ENCODE results near the gene SASS6. TPM values are rescaled to one million over a fixed set of nuclear protein-coding genes. Genes with fewer than 3 reads are reported as not detected.

The SASS6 gene
- total RNA-seq, 1 donor from 2014 or later = 7.0 TPM

- Histone ChIP-seq H3K36me3 (peaks cover 0 to under 1% of the 10 kb centered on the region in 2 donors), H3K4me1 (peaks cover 0 to 12% of the 10 kb centered on the region in 2 donors), H3K27ac (no peak overlapping the region), H3K9me3 (no peaks in the 10 kb centered on the region), H3K4me3 (peak overlapping the region in 1 of 2 donors; percentile 80), H3K27me3 (no peaks in the 10 kb centered on the region)
- intact Hi-C loops (cut with DNase I) = loop anchor here (2.0 to 5.0 kb wide), 8 partner anchors 93 to 763 kb away; partner anchors contain the start of genes AGL, DBT, EXTL2 and RTCA
- TF ChIP-seq, protein P1, sequence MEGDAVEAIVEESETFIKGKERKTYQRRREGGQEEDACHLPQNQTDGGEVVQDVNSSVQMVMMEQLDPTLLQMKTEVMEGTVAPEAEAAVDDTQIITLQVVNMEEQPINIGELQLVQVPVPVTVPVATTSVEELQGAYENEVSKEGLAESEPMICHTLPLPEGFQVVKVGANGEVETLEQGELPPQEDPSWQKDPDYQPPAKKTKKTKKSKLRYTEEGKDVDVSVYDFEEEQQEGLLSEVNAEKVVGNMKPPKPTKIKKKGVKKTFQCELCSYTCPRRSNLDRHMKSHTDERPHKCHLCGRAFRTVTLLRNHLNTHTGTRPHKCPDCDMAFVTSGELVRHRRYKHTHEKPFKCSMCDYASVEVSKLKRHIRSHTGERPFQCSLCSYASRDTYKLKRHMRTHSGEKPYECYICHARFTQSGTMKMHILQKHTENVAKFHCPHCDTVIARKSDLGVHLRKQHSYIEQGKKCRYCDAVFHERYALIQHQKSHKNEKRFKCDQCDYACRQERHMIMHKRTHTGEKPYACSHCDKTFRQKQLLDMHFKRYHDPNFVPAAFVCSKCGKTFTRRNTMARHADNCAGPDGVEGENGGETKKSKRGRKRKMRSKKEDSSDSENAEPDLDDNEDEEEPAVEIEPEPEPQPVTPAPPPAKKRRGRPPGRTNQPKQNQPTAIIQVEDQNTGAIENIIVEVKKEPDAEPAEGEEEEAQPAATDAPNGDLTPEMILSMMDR (IDR thresholded peaks at IDR 0.05) = no peak
- DNase-seq (ENCODE audit: low spot score in 2 of 2) = no peak
These were observed 1.1 kb downstream of the SASS6 start for GRCh38 chr1:100131623-100132022.

DNA sequence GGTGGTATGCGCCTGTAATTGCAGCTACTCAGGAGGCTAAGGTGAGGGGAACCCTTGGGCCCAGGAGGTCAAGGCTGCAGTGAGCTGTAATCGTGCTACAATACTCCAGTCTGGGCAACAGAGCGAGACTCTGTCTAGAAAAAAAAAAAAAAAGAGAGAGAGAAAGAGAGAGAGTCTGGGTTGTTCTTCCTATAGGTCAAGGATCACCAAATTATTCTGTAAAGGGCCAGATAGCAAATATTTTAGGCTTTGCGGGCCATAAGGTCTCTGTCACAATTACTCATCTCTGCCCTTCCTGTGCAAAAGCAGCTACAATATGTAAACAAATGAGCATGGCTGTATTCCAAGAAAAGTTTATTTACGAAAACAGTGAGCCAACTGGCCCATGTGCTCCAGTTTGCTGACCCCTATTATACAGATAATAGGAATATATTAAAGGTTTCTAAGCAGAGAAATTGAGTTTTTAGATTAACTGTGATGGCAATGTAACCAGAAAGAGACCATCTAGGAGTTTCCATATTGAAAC, 2.1 kb downstream of the SASS6 start:
- no peaks in the 10 kb centered on the region for H3K27me3 ChIP-seq
- intact Hi-C loops (cut with DNase I) = loop anchor here (5.0 kb wide), 3 partner anchors 117 to 278 kb away; partner anchors contain the start of genes AGL, DBT and SLC35A3
- no peak overlapping the region for H3K27ac ChIP-seq
- TF ChIP-seq, protein P1 (IDR thresholded peaks at IDR 0.05) = no peak
- H3K4me3 ChIP-seq = no peak overlapping the region
- H3K36me3 ChIP-seq = no peaks in the 10 kb centered on the region
- peaks cover 0 to 11% of the 10 kb centered on the region in 2 donors for H3K4me1 ChIP-seq
- no peak for DNase-seq (ENCODE audit: low spot score in 2 of 2)
- no peaks in the 10 kb centered on the region for H3K9me3 ChIP-seq

DNA sequence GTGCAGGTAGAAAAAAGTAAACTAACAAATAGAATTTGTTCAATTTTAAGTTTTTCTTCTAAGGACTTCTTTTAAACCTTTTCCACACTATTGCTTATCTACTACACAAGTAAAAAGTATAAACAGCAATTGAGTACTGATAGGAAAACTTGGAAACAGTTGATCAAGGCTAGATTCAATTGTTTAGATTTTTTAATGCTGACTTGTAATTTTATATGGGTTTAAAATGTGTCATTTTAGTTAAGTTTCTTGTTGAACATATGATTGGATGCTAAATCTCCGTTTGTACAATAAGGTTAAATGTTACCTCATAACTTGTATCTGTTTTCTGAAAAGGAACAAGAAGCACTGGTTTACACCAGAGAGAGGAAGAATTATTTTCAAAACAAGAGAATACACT, 5.5 kb downstream of the SASS6 start:
- TF ChIP-seq, protein P1 (IDR thresholded peaks at IDR 0.05) = no peak
- Histone ChIP-seq H3K9me3 (no peaks in the 10 kb centered on the region), H3K4me1 (no peaks in the 10 kb centered on the region), H3K27me3 (no peaks in the 10 kb centered on the region), H3K36me3 (no peaks in the 10 kb centered on the region), H3K4me3 (no peak overlapping the region), H3K27ac (no peak overlapping the region)
- no peak for DNase-seq (ENCODE audit: low spot score in 2 of 2)
- intact Hi-C loops (cut with DNase I) = no loop called here

- Histone ChIP-seq H3K27ac (no peak overlapping the region), H3K36me3 (peaks cover 6 to 8% of the 10 kb centered on the region in 2 donors), H3K27me3 (no peaks in the 10 kb centered on the region), H3K4me1 (no peaks in the 10 kb centered on the region), H3K9me3 (no peaks in the 10 kb centered on the region), H3K4me3 (no peak overlapping the region)
- TF ChIP-seq, protein P1 (IDR thresholded peaks at IDR 0.05) = no peak
- no peak for DNase-seq (ENCODE audit: low spot score in 2 of 2)
- intact Hi-C loops (cut with DNase I) = no loop called here
These were observed 10.6 kb downstream of the SASS6 start for GRCh38 chr1:100122177-100122576.

DNA sequence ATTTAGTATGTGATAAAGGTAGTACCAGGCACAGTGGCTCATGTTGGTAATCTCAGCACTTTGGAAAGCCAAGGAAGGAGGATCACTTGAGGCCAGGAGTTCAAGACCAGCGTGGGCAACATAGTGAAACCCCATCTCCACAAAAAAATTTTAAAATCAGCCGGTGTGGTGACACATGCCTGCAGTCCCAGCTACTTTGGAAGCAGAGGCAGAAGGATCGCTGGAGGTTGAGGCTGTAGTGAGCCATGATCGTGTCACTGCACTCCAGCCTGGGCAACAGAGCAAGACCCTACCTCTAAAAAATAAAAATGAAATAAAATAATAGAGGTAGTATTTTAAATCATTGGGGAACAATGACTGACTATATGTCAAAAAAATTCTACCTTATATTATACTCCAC, 17.2 kb downstream of the SASS6 start:
- no peak overlapping the region for H3K4me3 ChIP-seq
- no peak overlapping the region for H3K27ac ChIP-seq
- intact Hi-C loops (cut with DNase I) = no loop called here
- peaks cover 6 to 8% of the 10 kb centered on the region in 2 donors for H3K36me3 ChIP-seq
- TF ChIP-seq, protein P1 (IDR thresholded peaks at IDR 0.05) = no peak
- DNase-seq (ENCODE audit: low spot score in 2 of 2) = no peak
- H3K4me1 ChIP-seq = no peaks in the 10 kb centered on the region
- H3K9me3 ChIP-seq = no peaks in the 10 kb centered on the region
- no peaks in the 10 kb centered on the region for H3K27me3 ChIP-seq
